Measurements from ENCODE around the gene VEZF1.

- TF ChIP-seq EZH2 (IDR thresholded peaks at IDR 0.05; ENCODE audit: low read length, missing control alignments) (no peak), CTCF (conservative IDR thresholded peaks at IDR 0.05 in 1 of 2, IDR thresholded peaks at IDR 0.05 in 1 of 2; ENCODE audit: low read depth in 1 of 2, low read length in 2 of 2) (no peak)
These were observed 32.3 kb upstream of the VEZF1 start for GRCh38 chr17:58020401-58020800.
